HEK293 (cell line): ENCODE results near the gene ITGA2.

Source experiments
- CTCF ChIA-PET: fragments of 350-600 bp; formaldehyde crosslinking; extraction: SDS; loops from one replicate; lab custom pipeline; 2021; ENCODE audit warnings: antibody characterized with exemption; lab: Yijun Ruan, JAX
- POLR2A ChIA-PET: fragments of 300-600 bp; formaldehyde crosslinking; extraction: SDS; loops from one replicate; lab custom pipeline; 2020; ENCODE audit warnings: antibody characterized with exemption, inconsistent platforms; lab: Yijun Ruan, JAX
- H3K27ac ChIP-seq: fragments of 200-500 bp; sonication (Bioruptor generic); 2 replicates; pipeline ENCODE4 v1.5.1; 2014; ENCODE audit warnings: low read depth, low read length, control low read depth, inconsistent platforms; ENCODE audit errors: extremely low read depth
- H3K36me3 ChIP-seq, 2 experiments: fragments of 200-500 bp in 1 of 2; sonication (Bioruptor generic) in 1 of 2; 1 replicate in 1 of 2; 2 replicates in 1 of 2; pipeline ENCODE4 v1.5.1; 2014 to 2017; ENCODE audit warnings: inconsistent platforms in 2 of 2, low read length in 2 of 2; ENCODE audit not compliant: control insufficient read depth in 2 of 2, insufficient read depth in 1 of 2
- H3K4me1 ChIP-seq: fragments of 200-500 bp; sonication (Bioruptor generic); 2 replicates; pipeline ENCODE4 v1.5.1; 2014; ENCODE audit warnings: mild to moderate bottlenecking, low read length, inconsistent platforms; ENCODE audit not compliant: control insufficient read depth, insufficient read depth
- H3K4me3 ChIP-seq: 2 replicates; pipeline ENCODE4 v1.5.1; 2011; ENCODE audit warnings: low read depth, mild to moderate bottlenecking, control low read depth, low read length, moderate library complexity
- H3K9me3 ChIP-seq: fragments of 200-500 bp; sonication (Bioruptor generic); 2 replicates; pipeline ENCODE4 v1.5.1; 2014; ENCODE audit warnings: low read depth, low read length, inconsistent platforms; ENCODE audit not compliant: control insufficient read depth, insufficient read depth
- AEBP2 ChIP-seq: fragments of 450-650 bp; formaldehyde crosslinking; IDR thresholded peaks from 2 replicates; pipeline ENCODE4 v1.5.1; 2016; ENCODE audit warnings: missing biosample characterization, missing genetic modification characterization, borderline replicate concordance
- OVOL3 ChIP-seq: fragments of 450-650 bp; formaldehyde crosslinking; IDR thresholded peaks from 2 replicates; pipeline ENCODE4 v1.5.1; 2016; ENCODE audit warnings: missing biosample characterization, missing genetic modification characterization
- PRDM1 ChIP-seq: fragments of 450-650 bp; formaldehyde crosslinking; IDR thresholded peaks from 2 replicates; pipeline ENCODE4; 2016; ENCODE audit warnings: missing biosample characterization, missing genetic modification characterization
- RBAK ChIP-seq: fragments of 450-650 bp; formaldehyde crosslinking; IDR thresholded peaks from 2 replicates; pipeline ENCODE4 v1.5.1; 2016; ENCODE audit warnings: missing biosample characterization, missing genetic modification characterization
- TSHZ1 ChIP-seq: fragments of 450-650 bp; formaldehyde crosslinking; IDR thresholded peaks from 2 replicates; pipeline ENCODE4 v1.5.1; 2016; ENCODE audit warnings: missing biosample characterization, missing genetic modification characterization, borderline replicate concordance
- YY2 ChIP-seq: fragments of 450-650 bp; formaldehyde crosslinking; IDR thresholded peaks from 2 replicates; pipeline ENCODE4 v1.5.1; 2016; ENCODE audit warnings: missing biosample characterization, missing genetic modification characterization
- ZBTB20 ChIP-seq: fragments of 450-650 bp; formaldehyde crosslinking; IDR thresholded peaks from 2 replicates; pipeline ENCODE4 v1.5.1; 2016; ENCODE audit warnings: missing biosample characterization, missing genetic modification characterization
- ZBTB44 ChIP-seq: fragments of 450-650 bp; IDR thresholded peaks from 2 replicates; pipeline ENCODE4 v1.5.1; 2018; ENCODE audit warnings: missing biosample characterization, mild to moderate bottlenecking, missing genetic modification characterization
- ZBTB7A ChIP-seq: fragments of 450-650 bp; formaldehyde crosslinking; IDR thresholded peaks from 2 replicates; pipeline ENCODE4 v1.5.1; 2016; ENCODE audit warnings: low read depth, missing biosample characterization, missing genetic modification characterization
- ZNF169 ChIP-seq: fragments of 450-650 bp; formaldehyde crosslinking; IDR thresholded peaks from 2 replicates; pipeline ENCODE4 v1.5.1; 2016; ENCODE audit warnings: missing biosample characterization, missing genetic modification characterization
- ZNF19 ChIP-seq: fragments of 450-650 bp; formaldehyde crosslinking; IDR thresholded peaks from 2 replicates; pipeline ENCODE4; 2016; ENCODE audit warnings: missing biosample characterization, missing genetic modification characterization, low read depth
- ZNF26 ChIP-seq: fragments of 450-650 bp; formaldehyde crosslinking; IDR thresholded peaks from 2 replicates; pipeline ENCODE4 v1.5.1; 2016; ENCODE audit warnings: missing biosample characterization, missing genetic modification characterization
- ZNF324 ChIP-seq: fragments of 450-650 bp; formaldehyde crosslinking; IDR thresholded peaks from 2 replicates; pipeline ENCODE4 v1.5.1; 2016; ENCODE audit warnings: missing biosample characterization, missing genetic modification characterization
- ZNF654 ChIP-seq: fragments of 450-650 bp; formaldehyde crosslinking; IDR thresholded peaks from 2 replicates; pipeline ENCODE4 v1.5.1; 2016; ENCODE audit warnings: low read depth, missing biosample characterization, missing genetic modification characterization
- ZNF660 ChIP-seq: fragments of 450-650 bp; IDR thresholded peaks from 2 replicates; pipeline ENCODE4 v1.5.1; 2018; ENCODE audit warnings: missing biosample characterization, mild to moderate bottlenecking, missing genetic modification characterization
- ZSCAN18 ChIP-seq: fragments of 450-650 bp; formaldehyde crosslinking; IDR thresholded peaks from 2 replicates; pipeline ENCODE4 v1.5.1; 2016; ENCODE audit warnings: missing biosample characterization, missing genetic modification characterization
- ZXDB ChIP-seq: fragments of 450-650 bp; formaldehyde crosslinking; IDR thresholded peaks from 2 replicates; pipeline ENCODE4 v1.5.1; 2016; ENCODE audit warnings: missing biosample characterization, missing genetic modification characterization

ITGA2 gene

GRCh38 chr5:52948418-52949076 is 40.6 kb upstream of the ITGA2 start:
- Histone ChIP-seq H3K27ac (no peak overlapping the region), H3K4me3 (no peak overlapping the region), H3K9me3 (no peaks in the 10 kb centered on the region), H3K36me3 (no peaks in the 10 kb centered on the region), H3K4me1 (no peaks in the 10 kb centered on the region)
- ChIA-PET CTCF (interaction anchor here (0.6 to 4.7 kb wide), 44 partner anchors 9 to 1787 kb away, joined by 3 to 145 read pairs (median 4); partner anchors contain the start of genes ITGA2 and MOCS2), POLR2A (interaction anchor here (0.6 kb wide), 1 partner anchor 142 kb away, joined by 3 read pairs; no protein-coding TSS in a partner anchor)
- TF ChIP-seq ZNF19 (tag by site-specific recombination) (no peak), ZNF660 (tag by site-specific recombination) (0 out of 2 replicates have a peak, but pooled peaks have one; percentile 50), PRDM1 (tag by site-specific recombination) (peak; percentile 71), RBAK (tag by site-specific recombination) (no peak), ZNF654 (peak; percentile 80)

GRCh38 chr5:52950686-52951085 is 38.5 kb upstream of the ITGA2 start:
- no peaks in the 10 kb centered on the region for H3K36me3 ChIP-seq
- H3K4me3 ChIP-seq: no peak overlapping the region
- H3K4me1 ChIP-seq: no peaks in the 10 kb centered on the region
- ChIA-PET CTCF (interaction anchor here (0.6 to 4.7 kb wide), 8 partner anchors 28 to 1279 kb away, joined by 3 to 145 read pairs (median 4); partner anchors contain the start of gene ITGA2), POLR2A (no interaction called here)
- TF ChIP-seq ZNF324 (no peak), ZBTB20 (tag by site-specific recombination) (no peak), AEBP2 (tag by site-specific recombination) (no peak), ZBTB7A (tag by site-specific recombination) (no peak), YY2 (tag by site-specific recombination) (no peak), ZNF26 (tag by site-specific recombination) (no peak), ZXDB (no peak), ZNF169 (tag by site-specific recombination) (no peak), ZBTB44 (tag by site-specific recombination) (no peak), OVOL3 (tag by site-specific recombination) (no peak), ZSCAN18 (tag by site-specific recombination) (no peak), TSHZ1 (tag by site-specific recombination) (no peak)
- no peaks in the 10 kb centered on the region for H3K9me3 ChIP-seq
- no peak overlapping the region for H3K27ac ChIP-seq
